ENCODE results near the gene BCAS3.

Gene BCAS3

GRCh38 chr17:61149106-61149825 is 471.6 kb downstream of the BCAS3 start:
- in situ Hi-C loops (cut with HindIII; ENCODE audit: low pct_ligation_motif_present, low sequenced_read_pairs), result no loop called here
- TF ChIP-seq CTCF (IDR thresholded peaks at IDR 0.05; ENCODE audit: low read depth, low read length, missing control alignments), result no peak
- no peaks in the 10 kb centered on the region for H3K27me3 ChIP-seq (replicated peaks)

GRCh38 chr17:61149862-61150362 is 472.3 kb downstream of the BCAS3 start:
- DNase-seq, result no peak
- no peaks in the 10 kb centered on the region for H3K36me3 ChIP-seq (replicated peaks)
- no peak overlapping the region for H3K4me3 ChIP-seq (ENCODE audit: low read depth, low read length)
- no peaks in the 10 kb centered on the region for H3K27me3 ChIP-seq (replicated peaks)
- TF ChIP-seq CTCF (IDR thresholded peaks at IDR 0.05; ENCODE audit: low read depth, low read length, missing control alignments), result no peak
- in situ Hi-C loops (cut with HindIII; ENCODE audit: low pct_ligation_motif_present, low sequenced_read_pairs), result no loop called here
- no peak overlapping the region for H3K27ac ChIP-seq

More at GRCh38 chr17:61149106-61149825, 471.6 kb downstream of the BCAS3 start:
- Histone ChIP-seq H3K27ac (no peak overlapping the region), H3K4me3 (ENCODE audit: low read depth, low read length) (no peak overlapping the region), H3K36me3 (replicated peaks) (no peaks in the 10 kb centered on the region)
- no peak for DNase-seq

GRCh38 chr17:61150686-61151299 is 473.1 kb downstream of the BCAS3 start:
- Histone ChIP-seq H3K27me3 (replicated peaks) (no peaks in the 10 kb centered on the region), H3K27ac (no peak overlapping the region), H3K36me3 (replicated peaks) (no peaks in the 10 kb centered on the region), H3K4me3 (ENCODE audit: low read depth, low read length) (no peak overlapping the region)
- in situ Hi-C loops (cut with HindIII; ENCODE audit: low pct_ligation_motif_present, low sequenced_read_pairs), result no loop called here
- TF ChIP-seq CTCF (IDR thresholded peaks at IDR 0.05; ENCODE audit: low read depth, low read length, missing control alignments), result no peak
- no peak for DNase-seq

- H3K27me3 ChIP-seq (replicated peaks), result no peaks in the 10 kb centered on the region
- H3K27ac ChIP-seq, result no peak overlapping the region
- in situ Hi-C loops (cut with HindIII; ENCODE audit: low pct_ligation_motif_present, low sequenced_read_pairs), result no loop called here
- H3K4me3 ChIP-seq (ENCODE audit: low read depth, low read length), result no peak overlapping the region
- H3K36me3 ChIP-seq (replicated peaks), result no peaks in the 10 kb centered on the region
- no peak for DNase-seq
- TF ChIP-seq CTCF (IDR thresholded peaks at IDR 0.05; ENCODE audit: low read depth, low read length, missing control alignments), result no peak
These were observed 475.2 kb downstream of the BCAS3 start for GRCh38 chr17:61152898-61153297.

- TF ChIP-seq CTCF (IDR thresholded peaks at IDR 0.05; ENCODE audit: low read depth, low read length, missing control alignments), result no peak
- DNase-seq, result no peak
These were observed 478.1 kb downstream of the BCAS3 start for GRCh38 chr17:61155590-61156237.

More at GRCh38 chr17:61155590-61156237, 478.1 kb downstream of the BCAS3 start:
- Histone ChIP-seq H3K27ac (no peak overlapping the region), H3K36me3 (replicated peaks) (no peaks in the 10 kb centered on the region), H3K4me3 (ENCODE audit: low read depth, low read length) (no peak overlapping the region), H3K27me3 (replicated peaks) (no peaks in the 10 kb centered on the region)
- in situ Hi-C loops (cut with HindIII; ENCODE audit: low pct_ligation_motif_present, low sequenced_read_pairs), result no loop called here

Data from brain microvascular endothelial cell (primary cell).